H1 (cell line): ENCODE data around the gene CFLAR. TPM values are rescaled to one million over a fixed set of nuclear protein-coding genes. Genes with fewer than 3 reads are reported as not detected.

Experiments
- polyA plus RNA-seq, 7 experiments: library from polyadenylated mRNA; depleted of rRNA in 3 of 7; stranded (reverse) in 5 of 7; unstranded in 2 of 7; fragments of >200 nt in 5 of 7; fragments of 200-250 nt in 2 of 7; gene quantifications; 1 replicate in 5 of 7; 2 replicates in 1 of 7; 4 replicates in 1 of 7; pipeline versions ENCODE4 v1.2.1 to v1.2.3, GENCODE V29; 2011 to 2013; ENCODE audit warnings: missing spikeins in 2 of 7, mixed read lengths in 2 of 7
- total RNA-seq: library from RNA; stranded (reverse); fragmentation: NEBNext Ultra II Directional; extraction: Animal tissue kit (Norgen Biotek cat#: 25700); gene quantifications from 2 replicates; pipeline ENCODE4 v1.2.1, GENCODE V29; 2021
- TF ChIP-seq, protein P1 (sequence below), 3 experiments: IDR thresholded peaks; 1 replicate in 2 of 3; 2 replicates in 1 of 3; pipeline versions ENCODE4 v1.5.1 to v1.6.1; 2011; ENCODE audit warnings: low read length in 3 of 3, mild to moderate bottlenecking in 3 of 3, inconsistent platforms in 2 of 3, low read depth in 1 of 3, moderate library complexity in 1 of 3; ENCODE audit not compliant: insufficient read depth in 1 of 3; ENCODE audit errors: control extremely low read depth in 1 of 3

CFLAR gene
- total and polyA plus RNA-seq, 2 of the 8 experiments (the other 6 are each of a cell fraction or from before 2014, with no cell fraction given), result 1.1 to 3.9 TPM

DNA sequence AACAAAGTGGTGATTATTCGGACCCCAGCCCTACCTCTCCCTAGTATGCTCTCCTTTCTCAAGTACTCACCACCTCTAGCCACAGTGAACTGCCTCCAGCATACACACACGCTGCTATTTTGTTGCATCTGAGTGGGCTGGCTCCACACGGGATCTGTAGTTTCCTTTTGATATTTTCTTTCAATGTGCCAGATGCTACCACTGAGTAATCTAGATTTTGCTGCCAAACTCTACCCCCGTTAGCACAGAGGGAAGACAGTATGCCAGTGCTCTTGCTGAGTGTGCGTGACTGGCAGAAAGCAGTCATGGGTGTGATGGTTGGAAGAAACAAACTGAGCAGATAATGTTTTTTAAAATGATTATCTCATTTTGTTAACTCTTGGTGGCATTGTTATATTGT, 11.6 kb downstream of the CFLAR start (continued):
- TF ChIP-seq, protein P1, sequence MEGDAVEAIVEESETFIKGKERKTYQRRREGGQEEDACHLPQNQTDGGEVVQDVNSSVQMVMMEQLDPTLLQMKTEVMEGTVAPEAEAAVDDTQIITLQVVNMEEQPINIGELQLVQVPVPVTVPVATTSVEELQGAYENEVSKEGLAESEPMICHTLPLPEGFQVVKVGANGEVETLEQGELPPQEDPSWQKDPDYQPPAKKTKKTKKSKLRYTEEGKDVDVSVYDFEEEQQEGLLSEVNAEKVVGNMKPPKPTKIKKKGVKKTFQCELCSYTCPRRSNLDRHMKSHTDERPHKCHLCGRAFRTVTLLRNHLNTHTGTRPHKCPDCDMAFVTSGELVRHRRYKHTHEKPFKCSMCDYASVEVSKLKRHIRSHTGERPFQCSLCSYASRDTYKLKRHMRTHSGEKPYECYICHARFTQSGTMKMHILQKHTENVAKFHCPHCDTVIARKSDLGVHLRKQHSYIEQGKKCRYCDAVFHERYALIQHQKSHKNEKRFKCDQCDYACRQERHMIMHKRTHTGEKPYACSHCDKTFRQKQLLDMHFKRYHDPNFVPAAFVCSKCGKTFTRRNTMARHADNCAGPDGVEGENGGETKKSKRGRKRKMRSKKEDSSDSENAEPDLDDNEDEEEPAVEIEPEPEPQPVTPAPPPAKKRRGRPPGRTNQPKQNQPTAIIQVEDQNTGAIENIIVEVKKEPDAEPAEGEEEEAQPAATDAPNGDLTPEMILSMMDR (IDR thresholded peaks at IDR 0.05; ENCODE audit: control extremely low read depth in 1 of 3, insufficient read depth in 1 of 3, low read depth in 1 of 3, low read length in 3 of 3), result no peak
- TF ChIP-seq, all 59 proteins: peak for 0
